Ammon's horn (tissue), 1 donor: ENCODE results near the gene RABGEF1.
A peak's percentile ranks its signal among the peaks of the same experiment; 100 is the strongest.
"Not testable (repeated sequence)": the region's sequence is repeated elsewhere in the genome, so short reads cannot be mapped to it uniquely, and the experiment has no call there.

Source experiments
- DNase-seq: peaks from one replicate; pipeline ENCODE4 v3.0.0-alpha.2; 2016; ENCODE audit warnings: low spot score

Gene RABGEF1

GRCh38 chr7:66815186-66815875 lies 74.8 kb downstream of the RABGEF1 start:
- DNase-seq, result not testable (repeated sequence)

DNA sequence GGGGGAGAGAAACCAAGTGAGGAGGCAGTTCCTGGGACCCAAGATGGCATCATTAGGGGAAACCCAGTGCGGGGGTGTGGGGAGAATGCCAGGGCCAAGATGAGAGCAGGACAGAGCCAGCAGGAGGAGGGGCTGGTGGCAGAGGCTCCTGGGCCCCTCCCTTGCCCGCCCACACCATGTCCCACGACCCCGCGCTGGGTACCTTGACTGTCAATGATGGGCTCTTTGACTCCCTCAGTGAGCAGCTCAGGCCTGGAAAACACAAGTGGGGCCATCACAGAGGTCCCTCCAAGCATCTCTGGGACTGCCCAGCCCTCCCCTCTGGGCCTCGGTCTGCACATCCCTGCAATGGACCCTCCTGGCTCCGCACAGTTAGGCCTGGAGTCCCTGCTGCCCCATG lies 75.4 kb downstream of the RABGEF1 start:
- DNase-seq, result no peak

GRCh38 chr7:66816658-66817057 lies 76.1 kb downstream of the RABGEF1 start:
- DNase-seq, result not testable (repeated sequence)

DNA sequence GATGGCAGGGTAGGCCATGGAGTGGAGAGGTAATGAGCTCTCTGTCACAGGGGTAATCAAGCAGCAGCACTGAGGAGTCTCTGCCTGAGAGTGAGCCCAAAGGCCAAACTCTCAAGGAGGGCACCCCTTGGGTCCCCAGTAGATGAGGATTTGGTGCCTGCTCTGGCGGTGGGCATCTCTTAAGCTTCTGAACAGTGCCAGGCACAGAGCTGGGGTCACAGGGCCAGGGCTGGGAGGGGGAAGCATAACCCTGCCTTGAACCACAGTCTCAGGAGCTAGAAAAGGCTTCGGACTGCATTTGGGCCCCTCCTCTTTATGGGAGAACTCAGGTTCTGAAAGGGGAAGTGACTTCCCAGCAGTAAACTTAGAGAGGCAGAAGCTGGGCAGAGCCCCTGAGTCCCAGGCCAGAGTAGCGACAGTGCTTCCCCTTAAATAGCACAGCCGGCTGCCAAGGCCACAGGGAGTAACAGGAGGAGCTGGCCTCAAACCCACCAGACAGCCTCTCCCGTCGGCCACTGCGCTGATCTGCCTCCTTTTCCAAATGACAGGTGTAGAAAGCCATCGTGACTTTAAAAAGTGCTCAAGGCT lies 76.8 kb downstream of the RABGEF1 start:
- DNase-seq, result not testable (repeated sequence)

DNA sequence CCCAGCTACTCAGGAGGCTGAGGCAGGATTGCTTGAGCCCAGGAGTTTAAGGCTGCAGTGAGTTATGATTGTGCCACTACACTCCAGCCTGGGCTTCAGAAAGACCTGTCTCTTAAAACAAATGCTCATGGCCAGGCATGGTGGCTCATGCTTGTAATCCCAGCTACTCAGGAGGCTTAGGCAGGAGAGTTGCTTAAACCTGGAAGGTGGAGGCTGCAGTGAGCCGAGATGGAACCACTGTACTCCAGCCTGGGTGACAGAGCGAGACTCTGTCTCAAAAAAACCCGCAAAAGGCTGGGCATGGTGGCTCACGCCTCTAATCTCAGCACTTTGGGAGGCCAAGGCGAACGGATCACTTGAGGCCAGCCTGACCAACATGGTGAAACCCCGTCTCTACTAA lies 77.4 kb downstream of the RABGEF1 start:
- not testable (repeated sequence) for DNase-seq

- no peak for DNase-seq
Observed at GRCh38 chr7:66824041-66824440, 83.5 kb downstream of the RABGEF1 start.

- DNase-seq, result not testable (repeated sequence)
Observed at GRCh38 chr7:66825538-66825937, 85.0 kb downstream of the RABGEF1 start.

- DNase-seq, result no peak
Observed at GRCh38 chr7:66826649-66827048, 86.1 kb downstream of the RABGEF1 start.

DNA sequence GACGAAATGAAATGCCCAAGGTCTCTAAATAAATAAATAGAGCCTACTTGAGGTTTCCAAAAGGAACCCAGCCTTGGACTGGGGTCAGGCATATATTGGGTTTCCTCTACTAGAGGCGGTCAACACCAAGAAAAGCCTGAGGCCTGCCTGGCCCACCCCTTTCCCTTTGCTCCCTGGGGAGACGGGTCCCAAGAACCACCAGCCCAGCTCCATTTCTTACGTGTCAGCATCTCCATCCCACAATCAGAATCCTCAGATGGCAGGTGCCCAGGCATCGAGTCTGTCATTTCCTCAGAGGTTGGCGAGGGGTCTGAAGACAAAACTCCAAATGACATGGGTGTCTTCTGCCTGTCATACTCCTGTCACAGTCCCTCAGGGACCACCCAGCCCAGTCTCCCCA lies 90.4 kb downstream of the RABGEF1 start:
- DNase-seq, result not testable (repeated sequence)

DNA sequence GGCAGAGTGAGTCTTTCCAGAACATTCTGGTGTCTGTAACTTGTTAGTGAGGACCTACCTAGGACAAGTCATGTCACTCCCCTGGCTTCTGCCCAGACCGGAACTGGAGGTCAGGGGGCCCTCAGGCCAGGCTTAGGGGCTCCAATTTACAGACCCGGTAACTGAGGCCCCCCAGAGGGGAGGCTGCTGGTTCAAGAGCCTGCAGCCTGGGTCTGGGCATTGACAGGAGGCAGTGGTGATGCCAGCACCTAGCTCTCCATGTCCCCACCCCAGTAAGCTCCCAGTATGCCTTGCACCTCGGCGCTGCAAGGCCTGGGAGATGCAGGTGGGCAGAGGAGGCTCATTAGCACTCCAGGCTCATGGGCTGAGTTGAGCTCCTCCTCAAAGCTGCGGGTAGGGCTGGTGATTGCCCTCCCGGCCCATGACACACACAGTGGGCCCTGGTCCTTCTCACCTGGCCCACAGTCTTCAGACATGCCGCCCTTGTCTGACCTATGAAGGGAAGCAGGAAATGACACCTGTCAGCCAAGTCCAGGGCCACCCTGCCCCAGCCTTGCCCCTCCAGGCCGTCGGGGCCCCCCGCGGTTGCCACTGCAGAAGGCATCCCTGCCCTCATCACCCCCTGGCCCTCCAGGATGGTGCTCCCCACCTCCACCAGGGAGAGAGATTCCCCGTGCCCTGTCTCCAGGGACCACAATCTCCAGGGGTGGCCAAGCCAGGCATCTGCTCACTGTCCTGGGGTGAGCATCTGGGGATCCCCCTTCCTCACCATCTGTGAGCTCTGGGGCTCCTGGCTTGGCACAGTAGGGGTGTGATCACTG lies 92.2 kb downstream of the RABGEF1 start:
- DNase-seq, result no peak

- no peak for DNase-seq
Observed at GRCh38 chr7:66837007-66837406, 96.5 kb downstream of the RABGEF1 start.

- no peak for DNase-seq
Observed at GRCh38 chr7:66837661-66838060, 97.1 kb downstream of the RABGEF1 start.

- DNase-seq, result no peak
Observed at GRCh38 chr7:66839814-66840213, 99.3 kb downstream of the RABGEF1 start.

DNA sequence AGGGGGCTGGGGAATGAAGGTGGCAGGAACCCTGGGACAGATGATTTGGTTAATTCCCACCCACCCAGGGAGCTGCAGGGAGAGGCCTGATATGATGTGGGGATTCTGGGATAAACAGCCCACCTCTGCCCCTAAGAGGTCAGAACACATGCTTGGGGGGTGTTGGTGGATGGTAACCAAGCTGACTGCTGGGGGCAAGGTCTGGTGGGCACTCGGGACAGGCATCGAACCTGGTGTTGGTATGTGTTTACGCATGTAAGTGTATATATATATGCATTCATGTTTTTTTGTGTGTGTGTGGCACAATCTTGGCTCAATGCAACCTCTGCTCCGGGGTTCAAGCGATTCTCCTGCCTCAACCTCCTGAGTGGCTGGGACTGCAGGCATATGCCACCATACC lies 99.8 kb downstream of the RABGEF1 start:
- DNase-seq, result no peak

DNA sequence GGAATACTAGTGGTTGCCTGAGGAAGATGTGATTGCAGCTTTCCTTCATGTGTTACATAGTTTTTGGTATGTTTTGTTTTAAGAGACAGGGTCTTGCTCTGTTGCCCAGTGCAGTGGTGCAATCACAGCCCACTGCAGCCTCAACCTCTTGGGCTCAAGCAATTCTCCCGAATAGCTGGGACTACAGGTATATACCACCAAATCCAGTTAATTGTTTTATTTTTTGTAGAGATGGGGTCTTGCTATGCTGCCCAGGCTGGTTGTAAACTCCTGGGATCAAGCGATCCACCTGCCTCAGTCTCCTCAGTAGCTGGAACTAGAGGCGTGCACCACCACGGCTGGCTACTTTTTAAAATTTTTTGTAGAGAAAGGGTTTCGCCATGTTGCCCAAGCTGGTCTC lies 101.4 kb downstream of the RABGEF1 start:
- DNase-seq, result no peak

- DNase-seq, result not testable (repeated sequence)
Observed at GRCh38 chr7:66843492-66843891, 103.0 kb downstream of the RABGEF1 start.

- DNase-seq, result peak; percentile 98
Observed at GRCh38 chr7:66844552-66845378, 104.2 kb downstream of the RABGEF1 start.

- no peak for DNase-seq
Observed at GRCh38 chr7:66845379-66846095, 105.0 kb downstream of the RABGEF1 start.

- not testable (repeated sequence) for DNase-seq
Observed at GRCh38 chr7:66846096-66846445, 105.5 kb downstream of the RABGEF1 start.

DNA sequence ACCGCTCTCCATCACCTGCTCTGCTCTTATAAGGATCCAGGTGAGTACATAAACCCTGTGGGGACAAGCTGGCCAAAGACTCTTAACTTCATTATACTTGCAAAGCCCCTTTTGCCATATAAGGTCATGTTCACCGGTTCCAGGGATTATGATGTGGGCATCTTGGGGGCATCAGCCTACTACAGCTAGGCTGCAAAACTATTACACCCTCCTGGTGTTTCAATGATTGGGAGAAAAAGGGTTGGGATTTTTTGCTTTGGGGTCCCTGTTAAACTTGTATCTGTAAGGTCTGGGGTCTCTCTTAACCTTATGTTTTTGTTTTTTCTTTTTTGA lies 107.0 kb downstream of the RABGEF1 start:
- DNase-seq, result not testable (repeated sequence)
